GM19351 (cell line): ENCODE data around the gene PVALEF.
A peak's percentile ranks its signal among the peaks of the same experiment; 100 is the strongest.
"Not testable (repeated sequence)": the region's sequence is repeated elsewhere in the genome, so short reads cannot be mapped to it uniquely, and the experiment has no call there.

Source experiments
- ATAC-seq: cut with Tn5 transposase; IDR thresholded peaks from one replicate; pipeline ENCODE4 v1.9.1; 2021; ENCODE audit warnings: mild to moderate bottlenecking, moderate library complexity; ENCODE audit not compliant: unreplicated experiment

Gene PVALEF

DNA sequence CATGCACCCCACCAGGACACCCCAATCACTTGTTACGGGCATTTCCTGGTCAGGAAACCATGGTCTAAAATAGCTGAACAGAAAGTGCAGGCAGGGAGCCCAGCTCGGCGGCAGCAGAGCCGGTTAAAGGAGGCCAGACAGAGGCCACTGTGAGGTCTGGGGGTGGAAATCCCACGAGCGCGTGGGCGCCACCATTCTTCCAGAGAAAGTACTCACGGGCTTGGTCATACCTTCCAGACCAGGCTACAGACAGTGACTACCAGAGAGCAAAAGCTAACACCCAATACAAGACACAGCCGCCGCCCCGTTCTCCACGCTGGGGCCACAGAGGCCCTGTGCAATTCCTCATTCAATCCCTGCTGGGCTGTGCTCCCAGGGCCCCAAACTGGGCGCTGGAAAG is 45.6 kb downstream of the PVALEF start:
- ATAC-seq: no peak

DNA sequence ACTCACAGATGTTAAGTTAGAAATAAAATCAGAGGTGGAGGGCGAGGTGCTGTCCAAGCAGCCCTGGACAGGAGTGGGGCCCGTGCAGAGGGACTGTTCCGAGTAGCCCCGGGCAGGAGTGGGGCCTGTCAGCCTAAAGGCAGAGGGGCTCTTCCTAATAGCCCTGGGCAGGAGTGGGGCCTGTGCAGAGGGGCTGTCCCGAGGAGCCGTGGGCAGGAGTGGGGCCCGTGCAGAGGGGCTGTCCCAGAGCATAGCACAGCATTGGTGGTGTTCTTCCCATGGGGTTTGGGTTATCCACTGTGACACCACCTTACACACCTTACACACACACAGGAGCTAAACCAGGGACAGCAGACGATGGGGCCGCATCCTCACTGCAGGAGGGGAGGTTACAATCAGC is 47.1 kb downstream of the PVALEF start:
- ATAC-seq: no peak

DNA sequence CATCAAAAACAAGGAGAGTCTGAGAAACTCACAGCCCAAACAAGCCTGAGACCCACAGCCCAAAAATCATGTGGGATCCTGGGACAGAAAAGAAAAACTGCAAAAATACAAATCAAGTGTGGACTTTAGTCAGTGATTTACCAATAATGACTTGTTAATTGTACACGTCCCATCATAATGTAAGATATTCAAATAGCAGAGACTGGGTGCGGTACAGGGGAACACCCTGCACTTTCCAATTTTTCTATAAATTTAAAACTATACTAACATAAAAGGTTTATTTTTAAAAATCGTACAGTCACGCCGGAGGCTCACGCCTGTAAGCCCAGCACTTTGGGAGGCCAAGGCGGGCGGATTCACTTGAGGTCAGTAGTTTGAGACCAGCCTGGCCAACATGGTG is 48.7 kb downstream of the PVALEF start:
- ATAC-seq: no peak

DNA sequence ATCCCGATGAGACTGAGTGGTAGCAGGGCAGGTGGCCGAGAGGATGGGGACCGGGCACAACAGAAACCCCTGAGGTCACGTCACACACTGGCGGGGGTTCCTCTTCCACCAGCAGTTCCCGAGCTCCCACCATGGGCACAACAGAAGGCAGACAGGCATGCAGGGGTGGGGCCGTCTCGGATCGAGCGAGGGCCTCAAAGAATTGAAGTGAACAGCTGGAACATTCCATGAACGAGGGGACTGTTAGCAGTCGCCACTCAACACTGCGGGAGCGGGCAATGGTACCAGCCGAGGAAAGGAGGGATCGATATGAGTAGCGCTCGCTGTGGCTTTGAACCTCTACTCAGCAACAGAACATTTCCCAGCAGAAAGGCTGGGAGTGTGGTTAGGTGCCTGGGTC is 52.2 kb downstream of the PVALEF start:
- ATAC-seq: no peak

DNA sequence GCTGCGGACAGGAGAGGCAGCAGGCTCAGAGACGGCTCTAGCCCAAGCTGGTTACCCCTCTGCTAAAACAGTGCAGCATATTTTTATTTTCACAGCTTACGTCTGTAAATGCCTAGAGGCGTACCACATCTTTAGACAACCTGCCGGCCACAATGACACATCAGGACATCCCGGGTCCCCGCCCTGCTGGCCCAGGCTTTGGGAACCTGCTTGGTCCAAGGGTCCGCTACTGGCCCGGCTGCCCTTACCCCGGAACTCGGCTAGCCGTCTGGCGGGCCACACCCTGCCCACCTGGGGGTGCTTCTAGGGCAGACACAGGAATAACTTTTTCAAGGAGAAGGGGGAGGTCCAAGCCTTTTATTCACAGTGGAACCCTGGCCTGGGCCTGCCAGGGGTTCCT is 53.2 kb downstream of the PVALEF start:
- no peak for ATAC-seq

DNA sequence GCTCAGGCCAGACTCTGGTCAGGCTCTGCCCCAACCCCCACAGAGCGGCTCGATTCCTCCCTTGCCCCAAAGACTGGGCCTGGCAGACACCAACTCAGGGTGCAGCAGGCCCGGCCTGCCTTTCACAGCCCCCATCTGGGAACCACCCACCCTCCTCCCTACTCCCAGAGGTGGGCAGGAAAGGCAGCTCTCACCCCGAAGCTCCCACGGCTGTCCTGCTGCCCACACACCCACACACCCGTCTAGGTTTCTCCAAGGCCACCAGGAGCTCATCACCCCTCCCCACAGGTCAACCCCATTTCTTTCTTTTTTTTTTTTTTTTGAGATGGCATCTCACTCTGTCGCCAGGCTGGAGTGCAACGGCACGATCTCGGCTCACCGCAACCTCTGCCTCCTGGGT is 53.7 kb downstream of the PVALEF start:
- no peak for ATAC-seq

DNA sequence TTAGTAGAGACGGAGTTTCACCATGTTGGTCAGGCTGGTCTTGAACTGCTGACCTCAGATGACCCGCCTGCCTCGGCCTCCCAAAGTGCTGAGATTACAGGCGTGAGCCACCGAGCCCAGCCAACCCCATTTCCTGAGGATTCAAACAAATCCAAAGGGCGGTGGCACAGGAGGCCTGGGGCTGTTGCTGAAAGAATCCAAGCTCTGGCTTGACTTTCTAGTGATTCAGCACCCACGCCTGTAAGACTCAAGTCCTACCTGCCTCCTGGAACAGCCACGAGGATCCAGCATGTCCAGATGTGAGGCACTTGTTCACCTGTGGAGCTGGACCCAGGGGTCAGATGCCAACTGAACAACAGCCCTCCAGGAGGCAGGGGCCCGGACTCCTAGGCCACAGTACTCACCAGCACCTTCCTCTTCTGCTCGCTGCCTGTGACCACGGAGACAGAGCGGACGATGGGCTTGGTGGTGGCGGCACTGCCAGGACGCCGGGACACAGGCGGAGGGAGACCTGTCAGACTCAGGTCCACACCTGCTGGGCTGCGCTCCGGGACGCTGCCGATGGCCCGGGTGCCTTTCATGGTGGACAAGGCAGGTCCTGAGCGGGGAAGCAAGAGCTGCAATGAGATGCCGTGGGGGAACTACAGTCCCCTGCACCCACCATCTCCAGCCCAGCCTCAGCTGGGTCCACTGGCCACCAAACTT is 54.3 kb downstream of the PVALEF start:
- no peak for ATAC-seq

DNA sequence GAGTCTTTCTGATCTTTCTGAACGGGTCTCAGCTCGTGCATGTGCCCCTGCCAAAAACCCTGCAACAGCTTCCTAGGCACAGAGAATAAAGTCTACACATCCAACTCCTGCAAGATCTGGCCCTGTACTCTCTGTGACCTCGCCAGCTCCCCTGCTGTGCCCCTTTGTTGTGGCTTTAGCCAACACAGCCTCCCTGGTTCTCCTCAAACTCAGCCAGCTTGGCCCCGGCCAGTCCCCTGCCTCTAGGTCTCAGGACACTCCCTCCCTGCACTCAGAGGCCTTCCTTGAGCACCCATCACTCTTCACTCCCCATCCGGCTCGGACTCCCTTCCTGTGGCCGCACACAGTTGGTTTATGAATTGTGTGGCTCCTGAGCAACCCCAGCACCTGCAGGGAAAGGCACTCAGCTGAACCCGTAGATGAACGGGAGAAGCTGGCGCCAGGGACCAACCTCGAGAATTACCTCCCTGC is 56.1 kb downstream of the PVALEF start:
- no peak for ATAC-seq

DNA sequence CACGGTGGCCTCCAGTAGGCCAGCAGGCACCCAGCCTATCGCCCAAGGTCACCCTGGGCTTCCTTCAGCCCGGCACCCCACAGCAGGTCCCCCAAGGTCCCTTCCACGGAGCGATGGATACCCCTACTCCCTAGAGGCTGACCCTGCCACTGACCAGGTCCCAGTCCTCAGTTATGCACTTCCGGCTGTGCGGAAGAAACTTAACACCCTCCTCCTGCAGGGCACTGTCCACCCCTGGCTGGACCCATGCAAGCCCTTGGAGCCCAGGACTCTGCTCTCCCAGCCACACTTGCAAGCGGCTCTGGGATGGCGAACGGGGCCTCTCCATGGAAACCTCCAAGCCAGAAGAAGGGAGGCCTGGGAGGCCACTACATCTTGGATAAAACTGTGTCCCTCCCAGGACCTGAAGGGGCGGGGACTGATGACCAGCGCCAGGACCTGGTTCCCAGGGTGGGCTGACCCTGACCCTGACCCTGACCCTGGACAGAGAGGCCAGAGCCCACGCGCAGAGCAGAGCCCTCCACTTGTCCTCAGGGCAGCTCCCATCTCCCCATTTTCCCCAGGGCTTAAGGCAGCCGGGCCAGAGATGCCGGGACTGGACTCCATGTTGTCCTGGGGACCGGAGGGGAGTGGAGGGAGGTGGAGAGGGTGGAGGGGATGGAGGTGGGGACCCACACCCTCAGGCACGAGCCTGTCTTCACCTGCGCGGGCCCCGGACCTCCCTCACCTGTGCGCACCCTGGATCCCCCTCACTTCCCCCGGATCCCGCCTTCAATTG is 56.7 kb downstream of the PVALEF start:
- no peak for ATAC-seq

DNA sequence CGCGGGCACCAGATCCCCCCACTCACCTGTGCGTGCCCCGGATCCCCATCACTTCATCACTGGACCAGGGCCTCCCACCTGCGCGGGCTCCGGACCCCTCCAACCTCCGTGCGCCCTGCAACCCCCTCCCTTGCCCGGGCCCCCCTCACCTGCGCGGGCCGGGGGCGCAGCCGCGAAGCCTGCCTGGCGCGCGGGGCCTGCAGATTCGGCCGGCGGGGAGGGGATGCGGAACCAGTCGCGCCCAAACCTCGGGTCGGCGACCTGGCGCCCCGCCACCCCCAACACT is 57.3 kb downstream of the PVALEF start:
- ATAC-seq: no peak

DNA sequence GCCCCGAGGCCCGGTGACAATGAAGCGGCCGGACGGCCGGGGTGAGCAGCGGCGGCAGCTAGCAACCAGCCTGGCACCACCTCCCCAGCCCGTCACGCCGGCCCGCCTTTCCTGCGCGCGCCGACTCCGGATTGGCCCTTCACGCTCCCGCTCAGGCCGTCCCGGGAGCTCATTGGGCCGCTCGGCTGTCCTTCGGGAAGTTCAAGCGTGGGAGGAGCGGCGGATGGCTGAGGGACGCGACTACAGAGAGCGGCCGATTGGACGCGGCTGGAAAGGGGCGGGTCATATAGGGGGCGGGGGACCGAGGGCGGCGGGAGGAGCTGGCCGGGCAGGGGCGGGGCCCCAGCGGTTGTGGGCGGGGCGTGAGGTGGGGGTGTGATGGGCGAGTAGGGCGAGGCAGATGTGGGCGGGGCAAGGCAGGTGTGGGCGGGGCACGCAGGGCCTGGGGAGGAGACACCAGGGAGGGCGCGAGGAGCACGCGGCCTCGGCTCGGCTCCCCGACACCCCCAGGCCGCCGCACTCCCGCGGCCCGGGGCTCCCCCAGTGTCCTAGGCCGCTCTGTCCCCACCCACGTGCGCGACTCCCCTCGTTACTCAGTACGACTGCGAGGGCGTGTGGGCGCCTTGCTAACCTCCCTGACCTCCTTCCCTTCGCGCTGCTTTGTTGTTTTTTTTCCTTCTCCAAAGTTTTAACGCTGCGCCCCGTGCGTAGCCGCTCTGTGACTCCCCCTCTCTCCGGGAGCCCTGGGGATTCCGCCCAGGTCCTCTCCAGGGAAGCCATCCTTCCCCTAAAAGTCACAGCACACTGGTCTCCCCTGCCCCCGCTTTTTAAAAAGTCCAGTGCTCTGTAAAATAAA is 57.8 kb downstream of the PVALEF start, which contains the start of gene CEP131:
Gene CEP131 (minus strand): TSS at position 60 of the 856 bp plus-strand sequence. CDS start 2,909 bp downstream, outside the sequence.
- peak; percentile 95 for ATAC-seq

DNA sequence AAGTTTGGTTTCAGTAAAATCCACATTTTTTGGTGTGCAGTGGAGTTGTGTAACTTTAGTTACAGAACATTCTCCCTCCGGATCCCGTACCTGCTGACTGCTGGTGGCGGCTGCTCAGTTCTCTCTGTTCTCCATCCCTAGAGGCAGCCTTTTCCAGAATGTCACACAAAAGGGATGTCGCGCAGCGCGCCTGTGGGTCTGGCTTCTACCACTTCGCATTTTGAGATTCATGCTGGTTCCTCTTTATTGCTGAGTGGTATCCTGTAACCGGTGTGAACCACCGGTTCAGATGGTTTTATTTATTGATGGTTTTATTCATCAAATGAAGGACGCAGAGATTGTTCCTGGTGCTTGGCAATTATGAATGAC is 58.4 kb downstream of the PVALEF start:
- no peak for ATAC-seq

DNA sequence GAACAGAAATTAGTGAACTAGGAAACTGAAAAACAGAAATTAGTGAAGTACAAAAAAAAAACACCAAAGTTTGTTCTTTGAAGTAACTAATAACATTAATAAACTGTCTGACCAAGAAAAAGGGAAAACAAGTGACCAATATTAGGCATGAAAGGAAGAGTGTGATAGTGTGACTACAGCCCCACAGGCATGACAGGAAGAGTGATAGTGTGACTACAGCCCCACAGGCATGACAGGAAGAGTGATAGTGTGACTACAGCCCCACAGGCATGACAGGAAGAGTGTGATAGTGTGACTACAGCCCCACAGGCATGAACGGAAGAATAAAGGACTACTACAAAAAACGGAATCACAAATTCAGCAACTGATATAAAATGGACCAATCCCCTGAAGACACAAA is 62.3 kb downstream of the PVALEF start:
- not testable (repeated sequence) for ATAC-seq

DNA sequence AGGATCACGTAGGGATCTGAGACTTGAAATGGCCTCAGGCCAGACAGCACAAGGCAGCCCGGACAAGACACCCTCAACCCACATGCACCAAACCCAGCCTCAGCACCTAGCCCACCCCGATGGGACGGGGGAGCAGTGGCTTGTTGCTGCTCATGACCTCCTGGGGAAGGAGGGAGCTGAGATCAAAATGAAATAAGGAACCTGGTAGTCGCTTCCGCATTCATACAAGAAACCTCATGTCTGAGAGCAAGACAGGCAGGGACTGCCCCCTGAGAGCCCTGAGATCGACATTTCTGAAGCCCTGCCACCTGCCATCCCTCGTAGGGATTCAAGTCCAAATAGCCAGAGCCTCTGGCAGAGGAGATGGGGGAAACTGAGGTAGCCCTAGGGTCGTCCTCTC is 63.1 kb downstream of the PVALEF start:
- peak; percentile 57 for ATAC-seq

DNA sequence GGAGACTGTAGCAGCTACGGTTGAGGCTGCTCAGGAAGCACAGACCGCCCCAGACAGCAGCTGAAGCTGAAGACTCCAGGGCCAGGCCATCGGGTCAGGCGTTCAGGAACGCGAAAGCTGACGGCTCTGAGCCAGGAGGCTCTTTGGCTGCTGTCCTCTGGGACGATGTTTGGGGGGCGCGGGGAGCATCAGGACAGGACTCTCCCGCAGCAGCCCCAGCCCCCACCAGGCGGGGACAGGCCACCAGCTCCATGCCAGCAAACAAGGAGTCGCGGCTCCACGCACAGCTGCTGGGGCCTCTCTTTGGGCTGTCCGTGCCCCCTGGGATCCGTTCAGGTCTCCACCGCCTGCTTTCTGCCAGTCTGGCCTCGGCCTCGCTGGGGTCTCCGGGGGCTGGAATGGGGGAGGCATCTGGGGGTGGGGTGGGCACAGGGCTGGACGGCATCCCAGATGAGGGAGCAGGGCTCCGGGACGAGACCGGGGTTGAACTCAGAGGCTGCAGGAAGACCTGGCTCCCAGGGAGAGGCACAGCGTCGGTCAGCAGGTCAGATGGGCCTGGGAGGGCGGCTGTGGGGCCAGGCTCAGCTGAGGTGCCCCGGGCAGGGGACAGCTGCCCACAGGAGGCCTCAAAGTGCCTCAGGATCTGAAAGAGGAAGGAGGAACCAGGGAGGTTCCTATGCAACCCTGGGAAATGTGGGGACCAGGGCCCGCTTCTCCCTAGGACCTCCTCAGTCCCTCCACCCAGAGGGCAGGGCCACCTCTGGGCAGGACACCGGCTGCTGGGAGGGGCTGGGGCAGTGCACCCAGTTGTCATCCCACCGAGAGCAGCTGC is 63.7 kb downstream of the PVALEF start:
- no peak for ATAC-seq

DNA sequence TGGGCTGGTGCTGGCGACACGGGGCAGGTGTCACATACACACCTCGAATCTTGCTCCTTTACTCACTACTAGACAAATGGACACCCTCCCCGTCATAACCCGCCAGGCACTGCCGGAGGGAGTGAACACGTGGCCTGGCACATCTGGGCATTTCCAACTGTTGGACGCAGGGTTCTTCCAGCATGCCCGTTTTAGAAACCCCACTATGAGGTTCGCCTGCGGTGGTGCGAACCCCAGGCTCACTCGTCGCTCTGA is 64.3 kb downstream of the PVALEF start:
- no peak for ATAC-seq

DNA sequence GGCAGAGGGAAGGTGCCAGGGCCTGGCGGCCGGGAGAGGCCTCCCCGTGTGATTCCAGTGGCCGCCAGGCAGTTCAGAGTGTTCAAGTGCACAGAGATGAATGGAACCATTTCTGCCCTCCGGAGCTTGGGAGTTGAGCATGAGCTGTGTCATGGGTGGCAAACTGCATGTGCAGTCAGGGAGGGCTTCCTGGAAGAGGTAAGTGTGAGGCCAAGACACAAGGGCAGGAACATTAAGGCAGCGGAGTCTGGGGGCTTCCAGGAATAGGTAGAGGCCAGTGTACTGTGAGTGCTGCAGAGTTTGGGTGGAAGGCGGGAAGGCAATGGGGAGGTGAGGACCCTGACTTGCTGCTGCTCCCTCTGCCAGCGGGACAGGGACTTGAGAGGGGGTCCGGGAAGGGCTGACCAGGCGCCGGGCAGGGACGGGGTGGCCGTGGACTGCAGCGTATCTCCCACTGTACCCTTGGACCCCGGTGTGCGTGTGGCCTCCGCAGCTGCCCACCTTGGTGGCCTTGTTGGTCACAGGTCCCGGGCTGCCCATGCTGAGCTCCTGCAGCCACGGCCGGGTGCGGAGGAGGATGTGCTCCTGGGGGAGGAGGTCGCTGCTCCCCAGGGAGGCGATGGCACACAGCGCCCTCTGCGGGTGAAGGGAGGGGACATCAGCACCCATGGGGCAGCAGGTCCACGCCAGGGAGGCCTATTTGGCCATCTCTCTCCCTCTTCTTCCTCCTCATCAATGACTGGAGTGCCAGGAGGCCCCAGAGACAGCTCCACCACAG is 64.9 kb downstream of the PVALEF start:
- no peak for ATAC-seq

DNA sequence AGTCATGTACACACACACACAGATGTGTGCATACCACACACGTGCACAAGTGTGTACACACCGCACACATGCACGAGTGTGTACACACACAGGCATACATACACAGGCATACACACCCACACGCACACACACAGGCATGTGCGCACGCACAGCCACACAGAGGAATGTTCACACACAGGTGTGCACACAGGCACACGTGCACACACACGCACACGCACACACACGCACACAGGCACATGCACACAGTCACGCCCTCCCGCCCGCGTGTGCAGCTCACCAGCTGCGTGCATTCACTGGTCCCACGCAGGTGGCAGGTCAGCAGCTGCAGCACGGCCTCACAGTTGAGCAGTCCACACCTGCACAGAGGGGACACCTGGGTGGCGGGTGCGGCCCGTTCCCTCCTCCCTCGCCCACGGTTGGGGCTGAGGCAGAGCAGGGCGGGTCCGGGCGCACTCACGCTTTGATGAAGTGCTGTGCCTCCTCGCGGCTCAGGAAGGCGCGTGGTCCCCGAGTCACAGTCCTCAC is 65.9 kb downstream of the PVALEF start:
- no peak for ATAC-seq

DNA sequence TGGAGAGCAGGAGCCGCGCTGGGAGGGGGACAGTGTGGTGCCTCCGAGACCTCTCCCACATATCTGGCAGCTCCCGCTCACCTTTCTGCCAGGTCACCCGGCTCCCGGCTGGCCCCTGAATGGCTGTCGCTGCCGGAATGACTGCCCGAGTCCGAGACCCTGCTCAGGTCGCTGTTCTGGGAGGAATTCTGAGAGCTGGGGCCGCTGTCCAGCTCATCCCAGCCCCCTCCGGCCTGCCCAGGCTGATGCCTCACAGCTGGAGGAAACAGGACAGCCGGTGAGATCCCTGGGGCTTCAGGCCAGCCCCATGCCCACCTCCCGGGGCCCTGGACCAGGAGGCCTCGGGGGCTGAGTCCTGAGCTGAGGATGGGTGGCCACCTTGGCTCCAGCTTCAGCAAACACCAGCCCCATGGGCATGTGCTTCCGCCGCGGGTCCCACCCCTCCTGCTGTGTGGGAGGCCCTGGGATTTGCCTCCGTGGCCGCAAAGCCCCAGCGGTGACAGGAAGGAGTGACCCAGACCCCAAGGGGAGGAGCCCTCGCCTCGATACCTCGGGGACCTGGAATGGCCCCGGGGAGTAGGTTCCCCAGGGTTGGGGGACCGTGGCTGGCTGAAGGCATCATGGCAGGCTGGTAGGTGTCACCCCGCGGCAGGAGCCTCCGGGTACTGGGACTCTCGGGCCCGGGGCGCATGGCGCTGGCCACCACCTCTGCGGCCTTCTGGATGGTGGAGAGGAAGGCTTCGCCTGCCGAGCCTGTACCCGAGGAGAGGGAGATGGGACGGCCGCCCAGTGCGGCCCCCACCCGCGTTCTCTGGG is 66.7 kb downstream of the PVALEF start:
- no peak for ATAC-seq
